ENCODE measurements around the gene ELOVL7.
"Not testable (repeated sequence)": the region's sequence is repeated elsewhere in the genome, so short reads cannot be mapped to it uniquely, and the experiment has no call there.

The ELOVL7 gene

GRCh38 chr5:60727033-60727679, 116.9 kb downstream of the ELOVL7 start:
- H3K27ac ChIP-seq (ENCODE audit: low read depth, low read length), result no peak overlapping the region
- no peaks in the 10 kb centered on the region for H3K36me3 ChIP-seq (ENCODE audit: control insufficient read depth in 5 of 5, insufficient read depth in 5 of 5, low read length in 5 of 5)
- no peak overlapping the region for H3K9ac ChIP-seq (ENCODE audit: low read length in 5 of 5)
- H3K4me3 ChIP-seq (ENCODE audit: low read depth in 1 of 5, low read length in 5 of 5), result no peak overlapping the region
- no peaks in the 10 kb centered on the region for H3K27me3 ChIP-seq (ENCODE audit: control insufficient read depth in 5 of 5, insufficient read depth in 4 of 5, low read length in 5 of 5)
- no peaks in the 10 kb centered on the region for H3K4me1 ChIP-seq (ENCODE audit: control insufficient read depth in 5 of 5, insufficient read depth in 5 of 5, low read length in 5 of 5)
- H3K9me3 ChIP-seq (ENCODE audit: control insufficient read depth in 5 of 5, low read length in 5 of 5), result no peaks in the 10 kb centered on the region

GRCh38 chr5:60724126-60724525, 119.9 kb downstream of the ELOVL7 start:
- Histone ChIP-seq H3K27me3 (ENCODE audit: control insufficient read depth in 5 of 5, insufficient read depth in 4 of 5, low read length in 5 of 5) (no peaks in the 10 kb centered on the region), H3K9me3 (ENCODE audit: control insufficient read depth in 5 of 5, low read length in 5 of 5) (no peaks in the 10 kb centered on the region), H3K4me3 (ENCODE audit: low read depth in 1 of 5, low read length in 5 of 5) (no peak overlapping the region), H3K4me1 (ENCODE audit: control insufficient read depth in 5 of 5, insufficient read depth in 5 of 5, low read length in 5 of 5) (no peaks in the 10 kb centered on the region), H3K27ac (ENCODE audit: low read depth, low read length) (no peak overlapping the region), H3K9ac (ENCODE audit: low read length in 5 of 5) (no peak overlapping the region), H3K36me3 (ENCODE audit: control insufficient read depth in 5 of 5, insufficient read depth in 5 of 5, low read length in 5 of 5) (no peaks in the 10 kb centered on the region)

GRCh38 chr5:60722416-60722815, 121.7 kb downstream of the ELOVL7 start:
- H3K27me3 ChIP-seq (ENCODE audit: control insufficient read depth in 5 of 5, insufficient read depth in 4 of 5, low read length in 5 of 5), result no peaks in the 10 kb centered on the region
- no peak overlapping the region for H3K4me3 ChIP-seq (ENCODE audit: low read depth in 1 of 5, low read length in 5 of 5)
- no peak overlapping the region for H3K9ac ChIP-seq (ENCODE audit: low read length in 5 of 5)
- H3K27ac ChIP-seq (ENCODE audit: low read depth, low read length), result no peak overlapping the region
- H3K36me3 ChIP-seq (ENCODE audit: control insufficient read depth in 5 of 5, insufficient read depth in 5 of 5, low read length in 5 of 5), result no peaks in the 10 kb centered on the region
- no peaks in the 10 kb centered on the region for H3K4me1 ChIP-seq (ENCODE audit: control insufficient read depth in 5 of 5, insufficient read depth in 5 of 5, low read length in 5 of 5)
- no peaks in the 10 kb centered on the region for H3K9me3 ChIP-seq (ENCODE audit: control insufficient read depth in 5 of 5, low read length in 5 of 5)

- H3K9me3 ChIP-seq (ENCODE audit: control insufficient read depth in 5 of 5, low read length in 5 of 5), result no peaks in the 10 kb centered on the region
- H3K4me1 ChIP-seq (ENCODE audit: control insufficient read depth in 5 of 5, insufficient read depth in 5 of 5, low read length in 5 of 5), result no peaks in the 10 kb centered on the region
- no peaks in the 10 kb centered on the region for H3K36me3 ChIP-seq (ENCODE audit: control insufficient read depth in 5 of 5, insufficient read depth in 5 of 5, low read length in 5 of 5)
- H3K27ac ChIP-seq (ENCODE audit: low read depth, low read length), result no peak overlapping the region
- no peak overlapping the region for H3K4me3 ChIP-seq (ENCODE audit: low read depth in 1 of 5, low read length in 5 of 5)
- no peak overlapping the region for H3K9ac ChIP-seq (ENCODE audit: low read length in 5 of 5)
- H3K27me3 ChIP-seq (ENCODE audit: control insufficient read depth in 5 of 5, insufficient read depth in 4 of 5, low read length in 5 of 5), result no peaks in the 10 kb centered on the region
Measured at GRCh38 chr5:60719329-60719728, 124.7 kb downstream of the ELOVL7 start.

- H3K36me3 ChIP-seq (ENCODE audit: control insufficient read depth in 5 of 5, insufficient read depth in 5 of 5, low read length in 5 of 5), result no peaks in the 10 kb centered on the region
- no peak overlapping the region for H3K9ac ChIP-seq (ENCODE audit: low read length in 5 of 5)
- H3K9me3 ChIP-seq (ENCODE audit: control insufficient read depth in 5 of 5, low read length in 5 of 5), result no peaks in the 10 kb centered on the region
- no peak overlapping the region for H3K27ac ChIP-seq (ENCODE audit: low read depth, low read length)
- H3K27me3 ChIP-seq (ENCODE audit: control insufficient read depth in 5 of 5, insufficient read depth in 4 of 5, low read length in 5 of 5), result no peaks in the 10 kb centered on the region
- no peak overlapping the region for H3K4me3 ChIP-seq (ENCODE audit: low read depth in 1 of 5, low read length in 5 of 5)
- H3K4me1 ChIP-seq (ENCODE audit: control insufficient read depth in 5 of 5, insufficient read depth in 5 of 5, low read length in 5 of 5), result no peaks in the 10 kb centered on the region
Measured at GRCh38 chr5:60718166-60718892, 125.7 kb downstream of the ELOVL7 start.

GRCh38 chr5:60715201-60715928, 128.7 kb downstream of the ELOVL7 start:
- H3K27me3 ChIP-seq (ENCODE audit: control insufficient read depth in 5 of 5, insufficient read depth in 4 of 5, low read length in 5 of 5); H3K9ac ChIP-seq (ENCODE audit: low read length in 5 of 5); H3K9me3 ChIP-seq (ENCODE audit: control insufficient read depth in 5 of 5, low read length in 5 of 5); H3K4me1 ChIP-seq (ENCODE audit: control insufficient read depth in 5 of 5, insufficient read depth in 5 of 5, low read length in 5 of 5); H3K4me3 ChIP-seq (ENCODE audit: low read depth in 1 of 5, low read length in 5 of 5); H3K27ac ChIP-seq (ENCODE audit: low read depth, low read length); H3K36me3 ChIP-seq (ENCODE audit: control insufficient read depth in 5 of 5, insufficient read depth in 5 of 5, low read length in 5 of 5): not testable (repeated sequence)

GRCh38 chr5:60712950-60713349, 131.1 kb downstream of the ELOVL7 start:
- no peaks in the 10 kb centered on the region for H3K36me3 ChIP-seq (ENCODE audit: control insufficient read depth in 5 of 5, insufficient read depth in 5 of 5, low read length in 5 of 5)
- no peaks in the 10 kb centered on the region for H3K9me3 ChIP-seq (ENCODE audit: control insufficient read depth in 5 of 5, low read length in 5 of 5)
- H3K27me3 ChIP-seq (ENCODE audit: control insufficient read depth in 5 of 5, insufficient read depth in 4 of 5, low read length in 5 of 5), result no peaks in the 10 kb centered on the region
- H3K4me3 ChIP-seq (ENCODE audit: low read depth in 1 of 5, low read length in 5 of 5), result no peak overlapping the region
- peaks cover 0 to 8% (median 0%) of the 10 kb centered on the region in 5 donors for H3K4me1 ChIP-seq (ENCODE audit: control insufficient read depth in 5 of 5, insufficient read depth in 5 of 5, low read length in 5 of 5)
- H3K9ac ChIP-seq (ENCODE audit: low read length in 5 of 5), result no peak overlapping the region
- no peak overlapping the region for H3K27ac ChIP-seq (ENCODE audit: low read depth, low read length)

GRCh38 chr5:60711892-60712291, 132.2 kb downstream of the ELOVL7 start:
- H3K9ac ChIP-seq (ENCODE audit: low read length in 5 of 5); H3K27me3 ChIP-seq (ENCODE audit: control insufficient read depth in 5 of 5, insufficient read depth in 4 of 5, low read length in 5 of 5); H3K4me3 ChIP-seq (ENCODE audit: low read depth in 1 of 5, low read length in 5 of 5); H3K27ac ChIP-seq (ENCODE audit: low read depth, low read length); H3K9me3 ChIP-seq (ENCODE audit: control insufficient read depth in 5 of 5, low read length in 5 of 5); H3K36me3 ChIP-seq (ENCODE audit: control insufficient read depth in 5 of 5, insufficient read depth in 5 of 5, low read length in 5 of 5): not testable (repeated sequence)
- peaks cover 0 to 12% (median 0%) of the 10 kb centered on the region in 5 donors for H3K4me1 ChIP-seq (ENCODE audit: control insufficient read depth in 5 of 5, insufficient read depth in 5 of 5, low read length in 5 of 5)

GRCh38 chr5:60710362-60710761, 133.7 kb downstream of the ELOVL7 start:
- Histone ChIP-seq H3K36me3 (ENCODE audit: control insufficient read depth in 5 of 5, insufficient read depth in 5 of 5, low read length in 5 of 5) (no peaks in the 10 kb centered on the region), H3K27ac (ENCODE audit: low read depth, low read length) (no peak overlapping the region)

GRCh38 chr5:60705144-60705543, 138.9 kb downstream of the ELOVL7 start:
- no peak overlapping the region for H3K4me3 ChIP-seq (ENCODE audit: low read depth in 1 of 5, low read length in 5 of 5)
- H3K27ac ChIP-seq (ENCODE audit: low read depth, low read length), result no peak overlapping the region
- H3K9me3 ChIP-seq (ENCODE audit: control insufficient read depth in 5 of 5, low read length in 5 of 5), result no peaks in the 10 kb centered on the region
- no peaks in the 10 kb centered on the region for H3K27me3 ChIP-seq (ENCODE audit: control insufficient read depth in 5 of 5, insufficient read depth in 4 of 5, low read length in 5 of 5)
- H3K36me3 ChIP-seq (ENCODE audit: control insufficient read depth in 5 of 5, insufficient read depth in 5 of 5, low read length in 5 of 5), result no peaks in the 10 kb centered on the region
- no peak overlapping the region for H3K9ac ChIP-seq (ENCODE audit: low read length in 5 of 5)
- H3K4me1 ChIP-seq (ENCODE audit: control insufficient read depth in 5 of 5, insufficient read depth in 5 of 5, low read length in 5 of 5), result peaks cover 2 to 25% (median 13%) of the 10 kb centered on the region in 5 donors

More at GRCh38 chr5:60710362-60710761, 133.7 kb downstream of the ELOVL7 start:
- Histone ChIP-seq H3K9ac (ENCODE audit: low read length in 5 of 5) (no peak overlapping the region), H3K9me3 (ENCODE audit: control insufficient read depth in 5 of 5, low read length in 5 of 5) (no peaks in the 10 kb centered on the region), H3K27me3 (ENCODE audit: control insufficient read depth in 5 of 5, insufficient read depth in 4 of 5, low read length in 5 of 5) (no peaks in the 10 kb centered on the region), H3K4me1 (ENCODE audit: control insufficient read depth in 5 of 5, insufficient read depth in 5 of 5, low read length in 5 of 5) (peaks cover 0 to 12% (median 0%) of the 10 kb centered on the region in 5 donors), H3K4me3 (ENCODE audit: low read depth in 1 of 5, low read length in 5 of 5) (no peak overlapping the region)
